BJ (cell line): ENCODE measurements around the gene RIPK3. TPM values are rescaled to one million over a fixed set of nuclear protein-coding genes. Genes with fewer than 3 reads are reported as not detected.

ENCODE experiments used
- CTCF ChIA-PET: fragments of 350-600 bp; formaldehyde crosslinking; extraction: SDS; loops from one replicate; lab custom pipeline; 2021; ENCODE audit warnings: antibody characterized with exemption, inconsistent platforms; lab: Yijun Ruan, JAX
- POLR2A ChIA-PET: fragments of 300-600 bp; sonication (Branson Sonifier 250); formaldehyde crosslinking; extraction: SDS; loops from one replicate; lab custom pipeline; 2021; ENCODE audit warnings: antibody characterized with exemption; lab: Charles Lee
- DNase-seq: peaks from one replicate; pipeline ENCODE4 v3.0.0-alpha.2; 2011; ENCODE audit warnings: low read depth
- H3K27me3 ChIP-seq: 2 replicates; pipeline ENCODE4 v1.6.0; 2011; ENCODE audit warnings: low read length; ENCODE audit not compliant: control insufficient read depth, insufficient read depth
- H3K36me3 ChIP-seq: 2 replicates; pipeline ENCODE4 v1.5.1; 2011; ENCODE audit warnings: low read length; ENCODE audit not compliant: control insufficient read depth, insufficient read depth
- H3K4me3 ChIP-seq: 2 replicates; pipeline ENCODE4 v1.5.1; 2011; ENCODE audit warnings: low read depth, mild to moderate bottlenecking, control low read depth, low read length
- polyA plus RNA-seq: library from polyadenylated mRNA; depleted of rRNA; stranded (reverse); fragments of >200 nt; gene quantifications from 2 replicates; pipeline ENCODE4 v1.2.3, GENCODE V29; 2011
- TF ChIP-seq, protein P1 (sequence below): IDR thresholded peaks from 2 replicates; pipeline ENCODE4 v1.5.1; 2011; ENCODE audit warnings: low read depth, mild to moderate bottlenecking, control low read depth, inconsistent platforms, low read length, moderate library complexity; ENCODE audit not compliant: insufficient read depth

Gene RIPK3
- polyA plus RNA-seq, 1 experiment: 4.4 TPM

DNA sequence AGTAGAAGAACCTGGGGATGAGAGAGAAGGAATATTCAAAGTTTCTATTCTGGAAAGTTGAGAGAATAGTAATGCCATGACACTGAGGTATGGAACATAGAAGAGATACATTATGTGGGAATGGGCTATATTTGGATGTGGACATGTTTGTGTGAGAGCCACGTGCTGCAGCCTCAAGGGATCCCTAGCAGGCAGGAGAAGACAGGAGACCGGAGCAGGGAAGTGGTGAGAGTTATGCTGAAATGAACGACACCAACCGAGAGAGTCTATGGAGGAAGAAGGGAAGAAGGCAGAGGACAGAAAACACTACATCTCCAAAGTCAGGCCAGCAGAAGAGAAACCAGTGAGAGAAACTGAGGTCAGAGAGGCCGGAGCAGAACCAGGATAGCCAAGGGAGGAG, 10.0 kb upstream of the RIPK3 start:
- CTCF ChIA-PET: interaction anchor here (3.6 to 4.2 kb wide), 4 partner anchors 10 to 82 kb away, joined by 22 to 42 read pairs (median 32); partner anchors contain the start of genes ADCY4, CBLN3, KHNYN and RIPK3

DNA sequence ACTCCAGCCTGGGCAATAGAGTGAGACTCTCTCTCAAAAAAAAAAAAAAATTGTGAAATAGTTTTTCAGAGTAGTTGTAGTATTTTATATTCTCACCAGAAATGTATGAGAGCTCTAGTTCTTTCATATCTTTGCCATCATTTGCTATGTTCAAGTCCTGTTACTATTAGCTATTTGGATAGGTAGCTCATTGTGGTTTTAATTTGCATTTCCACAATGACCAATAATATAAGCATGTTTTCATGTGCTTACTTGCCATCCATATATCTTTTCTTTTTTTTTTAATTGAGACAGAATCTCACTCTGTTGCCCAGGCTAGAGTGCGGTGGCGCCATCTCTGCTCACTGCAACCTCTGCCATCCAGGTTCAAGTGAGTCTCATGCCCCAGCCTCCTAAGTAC, 8.4 kb upstream of the RIPK3 start:
- POLR2A ChIA-PET: no interaction called here

More for the DNA sequence above, 10.0 kb upstream of the RIPK3 start:
- Histone ChIP-seq H3K36me3 (no peaks in the 10 kb centered on the region), H3K27me3 (peaks cover 6% of the 10 kb centered on the region; the same call in 1 of the 2 replicates), H3K4me3 (no peak overlapping the region)
- POLR2A ChIA-PET: no interaction called here
- TF ChIP-seq, protein P1, sequence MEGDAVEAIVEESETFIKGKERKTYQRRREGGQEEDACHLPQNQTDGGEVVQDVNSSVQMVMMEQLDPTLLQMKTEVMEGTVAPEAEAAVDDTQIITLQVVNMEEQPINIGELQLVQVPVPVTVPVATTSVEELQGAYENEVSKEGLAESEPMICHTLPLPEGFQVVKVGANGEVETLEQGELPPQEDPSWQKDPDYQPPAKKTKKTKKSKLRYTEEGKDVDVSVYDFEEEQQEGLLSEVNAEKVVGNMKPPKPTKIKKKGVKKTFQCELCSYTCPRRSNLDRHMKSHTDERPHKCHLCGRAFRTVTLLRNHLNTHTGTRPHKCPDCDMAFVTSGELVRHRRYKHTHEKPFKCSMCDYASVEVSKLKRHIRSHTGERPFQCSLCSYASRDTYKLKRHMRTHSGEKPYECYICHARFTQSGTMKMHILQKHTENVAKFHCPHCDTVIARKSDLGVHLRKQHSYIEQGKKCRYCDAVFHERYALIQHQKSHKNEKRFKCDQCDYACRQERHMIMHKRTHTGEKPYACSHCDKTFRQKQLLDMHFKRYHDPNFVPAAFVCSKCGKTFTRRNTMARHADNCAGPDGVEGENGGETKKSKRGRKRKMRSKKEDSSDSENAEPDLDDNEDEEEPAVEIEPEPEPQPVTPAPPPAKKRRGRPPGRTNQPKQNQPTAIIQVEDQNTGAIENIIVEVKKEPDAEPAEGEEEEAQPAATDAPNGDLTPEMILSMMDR: no peak
- DNase-seq: no peak

DNA sequence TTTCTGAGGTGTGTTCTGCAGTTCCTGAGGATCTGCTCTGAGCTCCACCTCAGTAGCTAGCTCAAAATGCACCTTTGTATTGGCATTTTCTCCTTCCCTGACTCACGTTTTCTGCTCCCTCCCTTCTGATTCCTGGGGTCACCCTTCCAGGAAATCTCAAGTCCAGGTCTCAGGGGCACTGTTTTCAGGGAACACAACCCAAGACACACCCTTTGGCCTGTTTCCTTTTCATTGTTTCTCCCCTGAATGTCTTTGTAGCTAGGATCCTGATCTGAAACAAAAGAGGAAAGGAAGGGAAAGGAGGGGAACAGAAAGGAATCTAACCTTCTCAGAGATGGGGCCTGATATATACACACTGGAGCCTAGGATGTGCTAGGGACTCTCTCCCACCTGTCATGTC, 7.3 kb upstream of the RIPK3 start:
- POLR2A ChIA-PET: no interaction called here
- Histone ChIP-seq H3K27me3 (peaks cover 6% of the 10 kb centered on the region; the same call in 1 of the 2 replicates), H3K4me3 (no peak overlapping the region), H3K36me3 (no peaks in the 10 kb centered on the region)
- CTCF ChIA-PET: interaction anchor here (0.9 to 5.6 kb wide), 11 partner anchors 9 to 90 kb away, joined by 3 to 41 read pairs (median 5); partner anchors contain the start of gene CIDEB
- TF ChIP-seq, protein P1: no peak
- no peak for DNase-seq

More for the DNA sequence above, 8.4 kb upstream of the RIPK3 start:
- no peak overlapping the region for H3K4me3 ChIP-seq
- CTCF ChIA-PET: interaction anchor here (0.6 to 5.6 kb wide), 9 partner anchors 10 to 585 kb away, joined by 3 to 41 read pairs (median 4); no protein-coding TSS in a partner anchor
- H3K27me3 ChIP-seq: peaks cover 6% of the 10 kb centered on the region; the same call in 1 of the 2 replicates
- TF ChIP-seq, protein P1: no peak
- no peaks in the 10 kb centered on the region for H3K36me3 ChIP-seq
- no peak for DNase-seq

DNA sequence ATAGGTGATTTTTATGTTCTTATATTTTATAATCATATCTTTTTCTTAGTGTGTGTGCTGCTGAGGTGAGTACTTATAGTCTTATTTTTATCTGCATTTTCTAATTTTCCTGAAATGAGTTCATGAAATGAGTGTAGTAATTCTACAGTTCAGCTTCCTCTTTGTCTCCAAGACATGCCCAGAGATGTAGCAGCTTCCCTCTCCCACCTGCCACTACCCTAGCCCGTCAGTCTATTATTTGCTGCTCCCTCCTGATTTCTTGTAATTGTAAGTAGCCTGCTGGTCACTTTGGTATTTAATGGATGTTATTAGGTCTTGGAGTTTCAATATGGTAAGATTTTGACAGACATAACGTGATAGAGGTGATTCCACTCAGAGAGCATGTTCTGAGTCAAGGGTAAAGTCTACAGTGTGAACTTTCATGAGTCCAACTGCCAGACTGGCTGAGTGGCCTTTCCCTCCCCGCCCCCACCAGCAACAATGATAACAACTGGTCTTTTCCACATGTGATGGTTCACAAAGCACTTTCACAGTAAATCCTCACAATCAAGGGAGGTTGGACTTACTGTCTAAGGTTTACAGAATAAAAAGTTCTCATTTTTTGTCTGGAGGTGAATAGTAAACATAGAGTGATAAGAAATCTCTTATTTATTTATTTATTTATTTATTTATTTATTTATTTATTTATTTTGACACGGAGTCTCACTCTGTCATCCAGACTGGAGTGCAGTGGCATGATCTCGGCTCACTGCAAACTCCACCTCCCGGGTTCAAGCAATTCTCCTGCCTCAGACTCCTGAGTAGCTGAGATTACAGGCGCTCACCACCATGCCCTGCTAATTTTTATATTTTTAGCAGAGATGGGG, 4.2 kb upstream of the RIPK3 start:
- ChIA-PET POLR2A (no interaction called here), CTCF (interaction anchor here (0.7 to 5.6 kb wide), 3 partner anchors 11 to 88 kb away, joined by 3 to 41 read pairs (median 7); no protein-coding TSS in a partner anchor)
- peaks cover 5% of the 10 kb centered on the region for H3K27me3 ChIP-seq
- TF ChIP-seq, protein P1: no peak
- no peaks in the 10 kb centered on the region for H3K36me3 ChIP-seq
- no peak overlapping the region for H3K4me3 ChIP-seq
- DNase-seq: no peak

DNA sequence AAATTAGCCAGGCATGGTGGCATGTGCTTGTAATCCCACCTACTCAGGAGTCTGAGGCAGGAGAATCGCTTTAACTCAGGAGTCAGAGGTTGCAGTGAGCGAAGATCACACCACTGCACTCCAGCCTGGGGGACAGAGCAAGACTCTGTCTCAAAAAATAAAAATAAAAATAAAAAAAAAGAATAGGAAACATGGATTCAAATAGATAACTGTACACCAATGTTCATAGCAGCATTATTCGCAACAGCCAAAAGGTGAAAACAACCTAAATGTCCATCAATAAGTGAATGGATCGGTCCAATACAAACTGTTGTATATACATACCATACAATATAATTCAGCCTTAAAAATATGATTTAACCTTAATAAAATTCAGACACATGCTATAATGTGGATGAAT, 3.1 kb upstream of the RIPK3 start:
- no peak for DNase-seq
- H3K27me3 ChIP-seq: peaks cover 5% of the 10 kb centered on the region
- ChIA-PET CTCF (interaction anchor here (0.7 to 16.8 kb wide), 4 partner anchors 10 to 90 kb away, joined by 3 to 491 read pairs (median 22); partner anchors contain the start of genes CBLN3 and KHNYN), POLR2A (no interaction called here)
- H3K4me3 ChIP-seq: no peak overlapping the region
- no peaks in the 10 kb centered on the region for H3K36me3 ChIP-seq
- TF ChIP-seq, protein P1: no peak
